ENCODE results near the gene TRAF2. TPM values are rescaled to one million over a fixed set of nuclear protein-coding genes. Genes with fewer than 3 reads are reported as not detected.

TRAF2 gene
- total RNA-seq, 2 donors from 2014 or later, result 45.9 to 55.1 TPM

DNA sequence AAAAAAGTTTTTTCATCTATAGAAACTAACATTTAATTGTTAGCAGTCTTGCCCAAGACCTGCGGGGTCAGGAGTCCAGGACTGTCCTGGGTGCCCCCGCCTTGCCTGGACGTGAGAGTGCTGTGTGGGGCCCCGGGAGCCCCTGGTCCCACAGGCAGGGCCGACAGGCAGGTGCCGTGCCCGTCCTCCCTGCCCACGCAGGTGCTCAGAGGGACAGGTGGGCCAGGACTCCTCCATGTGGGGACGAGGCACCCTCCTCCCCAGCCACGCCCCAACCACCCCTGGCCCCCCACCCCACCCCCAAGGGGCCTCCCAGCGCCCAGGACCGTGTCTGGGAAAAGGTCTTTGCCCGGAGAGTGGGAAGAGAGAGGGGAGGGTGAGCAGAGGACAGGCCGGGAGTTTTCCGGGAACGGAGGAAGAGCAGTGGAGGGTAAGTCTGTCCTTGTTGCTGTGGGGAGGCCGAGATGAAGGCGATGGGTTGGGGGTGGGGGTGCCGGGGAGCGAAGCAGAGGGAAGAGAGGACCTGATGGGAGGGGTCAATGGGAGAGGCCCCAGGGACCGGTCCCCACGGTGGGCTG lies 63.0 kb downstream of the TRAF2 start:
- peak overlapping the region; percentile 6 for H3K9ac ChIP-seq (ENCODE audit: extremely low read depth, low read length, poor library complexity, severe bottlenecking)
- H3K4me3 ChIP-seq (ENCODE audit: low read length), result peak overlapping the region; percentile 76
- H3K27ac Mint-ChIP-seq, result no peak overlapping the region
- peaks cover 8% of the 10 kb centered on the region for H3K4me1 Mint-ChIP-seq
- 0 to 33% methylated on average over 3 to 20 of the region's 22 CpGs for WGBS, 2 experiments (ENCODE audit: insufficient coverage in 1 of 2, insufficient read length in 1 of 2)
- no peak for DNase-seq
- H3K4me1 ChIP-seq (ENCODE audit: control insufficient read depth, insufficient read depth, low read length), result peaks cover 3% of the 10 kb centered on the region
- no peaks in the 10 kb centered on the region for H3K27me3 Mint-ChIP-seq (ENCODE audit: insufficient read depth)
- no peaks in the 10 kb centered on the region for H3K9me3 Mint-ChIP-seq
- H3K36me3 Mint-ChIP-seq (ENCODE audit: low read depth), result no peaks in the 10 kb centered on the region
- H3K27me3 ChIP-seq (ENCODE audit: control insufficient read depth, insufficient read depth, low read length, poor library complexity, severe bottlenecking), result no peaks in the 10 kb centered on the region
- TF ChIP-seq, protein P1, sequence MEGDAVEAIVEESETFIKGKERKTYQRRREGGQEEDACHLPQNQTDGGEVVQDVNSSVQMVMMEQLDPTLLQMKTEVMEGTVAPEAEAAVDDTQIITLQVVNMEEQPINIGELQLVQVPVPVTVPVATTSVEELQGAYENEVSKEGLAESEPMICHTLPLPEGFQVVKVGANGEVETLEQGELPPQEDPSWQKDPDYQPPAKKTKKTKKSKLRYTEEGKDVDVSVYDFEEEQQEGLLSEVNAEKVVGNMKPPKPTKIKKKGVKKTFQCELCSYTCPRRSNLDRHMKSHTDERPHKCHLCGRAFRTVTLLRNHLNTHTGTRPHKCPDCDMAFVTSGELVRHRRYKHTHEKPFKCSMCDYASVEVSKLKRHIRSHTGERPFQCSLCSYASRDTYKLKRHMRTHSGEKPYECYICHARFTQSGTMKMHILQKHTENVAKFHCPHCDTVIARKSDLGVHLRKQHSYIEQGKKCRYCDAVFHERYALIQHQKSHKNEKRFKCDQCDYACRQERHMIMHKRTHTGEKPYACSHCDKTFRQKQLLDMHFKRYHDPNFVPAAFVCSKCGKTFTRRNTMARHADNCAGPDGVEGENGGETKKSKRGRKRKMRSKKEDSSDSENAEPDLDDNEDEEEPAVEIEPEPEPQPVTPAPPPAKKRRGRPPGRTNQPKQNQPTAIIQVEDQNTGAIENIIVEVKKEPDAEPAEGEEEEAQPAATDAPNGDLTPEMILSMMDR (conservative IDR thresholded peaks at IDR 0.05), result no peak
- no peaks in the 10 kb centered on the region for H3K36me3 ChIP-seq (ENCODE audit: control insufficient read depth, insufficient read depth, low read length)
- H3K9me3 ChIP-seq (ENCODE audit: control insufficient read depth, low read length), result no peaks in the 10 kb centered on the region
- H3K4me3 Mint-ChIP-seq, result peak overlapping the region; percentile 73
- H3K27ac ChIP-seq (ENCODE audit: low read depth, low read length), result no peak overlapping the region

DNA sequence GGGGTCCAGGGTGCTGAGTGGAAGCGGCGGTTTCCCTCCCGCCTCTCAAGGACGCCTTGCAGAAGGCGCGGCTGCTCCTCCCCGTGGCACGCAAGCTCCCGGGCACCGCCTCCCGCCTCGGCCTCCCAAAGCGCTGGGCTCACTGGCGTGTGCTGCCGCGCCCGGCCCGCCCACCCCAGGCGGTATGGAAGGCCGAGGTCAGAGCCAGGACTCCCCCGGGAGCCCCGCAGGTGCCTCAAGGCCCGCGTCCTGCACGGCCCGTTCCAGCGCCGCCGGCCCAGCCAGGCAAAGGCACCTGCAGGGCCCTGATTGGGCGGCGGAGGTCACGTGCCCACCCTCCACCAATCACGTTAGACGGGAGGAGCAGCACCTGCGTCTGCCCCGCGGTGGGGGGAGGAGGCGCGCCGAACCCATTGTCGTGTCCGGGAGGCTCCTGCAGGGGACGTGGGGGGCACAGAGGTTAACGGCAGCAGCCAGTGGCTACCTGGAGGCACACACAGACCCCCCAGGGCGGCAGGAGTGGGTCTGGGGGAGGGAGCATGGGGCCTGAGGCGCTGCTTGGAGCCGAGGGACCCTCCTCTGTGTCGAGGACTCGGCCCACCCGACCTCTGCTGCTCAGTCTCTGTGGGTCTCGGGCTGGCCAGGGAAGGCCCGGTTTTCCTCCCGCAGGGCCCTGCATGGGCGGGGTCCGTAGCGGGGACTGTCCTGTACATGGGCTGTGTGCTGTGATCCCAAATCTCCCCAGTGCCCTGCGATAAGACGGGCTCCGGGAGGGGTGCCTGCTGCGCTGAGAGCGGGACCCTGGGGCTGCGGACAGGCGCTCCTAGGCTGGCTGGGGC lies 63.7 kb downstream of the TRAF2 start:
- Histone ChIP-seq H3K4me1 (ENCODE audit: control insufficient read depth, insufficient read depth, low read length) (peaks cover 3% of the 10 kb centered on the region), H3K36me3 (ENCODE audit: control insufficient read depth, insufficient read depth, low read length) (no peaks in the 10 kb centered on the region), H3K4me3 (ENCODE audit: low read length) (peak overlapping the region; percentile 76), H3K27me3 (ENCODE audit: control insufficient read depth, insufficient read depth, low read length, poor library complexity, severe bottlenecking) (no peaks in the 10 kb centered on the region), H3K9me3 (ENCODE audit: control insufficient read depth, low read length) (no peaks in the 10 kb centered on the region), H3K27ac (ENCODE audit: low read depth, low read length) (peak overlapping the region; percentile 57), H3K9ac (ENCODE audit: extremely low read depth, low read length, poor library complexity, severe bottlenecking) (peak overlapping the region; percentile 38)
- DNase-seq, result peak; percentile 98
- H3K4me3 Mint-ChIP-seq, result peak overlapping the region; percentile 73
- peaks cover 8% of the 10 kb centered on the region for H3K4me1 Mint-ChIP-seq
- 7 to 19% methylated on average over 23 to 63 of the region's 63 CpGs for WGBS, 2 experiments (ENCODE audit: insufficient coverage in 1 of 2, insufficient read length in 1 of 2)
- H3K27me3 Mint-ChIP-seq (ENCODE audit: insufficient read depth), result no peaks in the 10 kb centered on the region
- H3K36me3 Mint-ChIP-seq (ENCODE audit: low read depth), result no peaks in the 10 kb centered on the region
- no peaks in the 10 kb centered on the region for H3K9me3 Mint-ChIP-seq
- TF ChIP-seq, protein P1 (conservative IDR thresholded peaks at IDR 0.05), result peak; percentile 39
- H3K27ac Mint-ChIP-seq, result peak overlapping the region; percentile 95

DNA sequence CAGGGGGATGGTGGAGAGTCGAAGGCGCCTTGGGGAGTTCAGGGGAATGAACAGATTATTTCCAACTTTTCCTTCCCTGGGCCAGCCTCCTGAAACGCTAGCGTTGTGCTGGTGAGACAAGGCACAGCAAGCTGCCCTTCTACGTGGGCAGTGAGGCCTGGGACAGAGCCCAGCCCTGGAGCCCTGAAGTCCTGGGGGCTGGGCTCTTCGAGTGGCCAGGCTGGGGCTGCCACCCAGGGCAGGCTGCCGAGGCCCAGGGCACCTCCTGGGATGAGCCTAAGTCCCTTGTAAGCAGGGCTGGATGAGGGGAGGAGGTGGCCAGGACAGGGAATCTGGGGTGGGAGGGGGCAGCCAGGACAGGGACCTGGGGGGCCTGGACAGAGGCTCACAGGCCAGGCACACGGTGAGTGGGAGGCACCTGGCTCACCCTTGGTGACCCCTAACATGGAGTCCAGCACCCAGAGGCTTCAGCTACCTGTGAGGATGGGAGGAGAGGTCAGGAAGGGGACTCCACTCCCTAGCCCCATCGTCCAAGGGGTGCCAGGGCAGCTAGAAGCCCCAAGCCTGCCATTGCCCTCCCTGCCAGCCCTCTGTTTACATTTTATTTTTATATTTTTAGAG lies 64.5 kb downstream of the TRAF2 start:
- Mint-ChIP-seq H3K4me1 (peaks cover 8% of the 10 kb centered on the region), H3K9me3 (no peaks in the 10 kb centered on the region), H3K27me3 (ENCODE audit: insufficient read depth) (no peaks in the 10 kb centered on the region), H3K36me3 (ENCODE audit: low read depth) (no peaks in the 10 kb centered on the region), H3K27ac (peak overlapping the region; percentile 95), H3K4me3 (peak overlapping the region; percentile 73)
- Histone ChIP-seq H3K4me1 (ENCODE audit: control insufficient read depth, insufficient read depth, low read length) (peaks cover 3% of the 10 kb centered on the region), H3K27me3 (ENCODE audit: control insufficient read depth, insufficient read depth, low read length, poor library complexity, severe bottlenecking) (no peaks in the 10 kb centered on the region), H3K27ac (ENCODE audit: low read depth, low read length) (peak overlapping the region; percentile 57), H3K9me3 (ENCODE audit: control insufficient read depth, low read length) (no peaks in the 10 kb centered on the region), H3K4me3 (ENCODE audit: low read length) (peak overlapping the region; percentile 76), H3K9ac (ENCODE audit: extremely low read depth, low read length, poor library complexity, severe bottlenecking) (peak overlapping the region; percentile 38), H3K36me3 (ENCODE audit: control insufficient read depth, insufficient read depth, low read length) (no peaks in the 10 kb centered on the region)
- DNase-seq, result no peak
- TF ChIP-seq, protein P1 (conservative IDR thresholded peaks at IDR 0.05), result no peak
- 45 to 73% methylated on average over 4 to 9 of the region's 9 CpGs for WGBS, 2 experiments (ENCODE audit: insufficient coverage in 1 of 2, insufficient read length in 1 of 2)

Measured in endodermal cell (in vitro differentiated cells).